ENCODE measurements around the gene LNX1. TPM values are rescaled to one million over a fixed set of nuclear protein-coding genes. Genes with fewer than 3 reads are reported as not detected.

The LNX1 gene
- total RNA-seq, 4 donors from 2014 or later: 11.9 to 66.5 (median 41.3) TPM

- no peak for TF ChIP-seq CTCF (IDR thresholded peaks at IDR 0.05; ENCODE audit: low read depth)
These were observed 35.2 kb upstream of the LNX1 start for GRCh38 chr4:53626491-53626890.

- TF ChIP-seq CTCF (IDR thresholded peaks at IDR 0.05; ENCODE audit: low read depth): no peak
These were observed 34.6 kb upstream of the LNX1 start for GRCh38 chr4:53625888-53626287.

- TF ChIP-seq CTCF (IDR thresholded peaks at IDR 0.05; ENCODE audit: low read depth): no peak
These were observed 31.5 kb upstream of the LNX1 start for GRCh38 chr4:53622739-53623151.

- TF ChIP-seq CTCF (IDR thresholded peaks at IDR 0.05; ENCODE audit: low read depth): no peak
These were observed 29.7 kb upstream of the LNX1 start for GRCh38 chr4:53620956-53621355.

- no peak for TF ChIP-seq CTCF (IDR thresholded peaks at IDR 0.05; ENCODE audit: low read depth)
These were observed 28.1 kb upstream of the LNX1 start for GRCh38 chr4:53619431-53619830.

GRCh38 chr4:53618321-53618720 lies 27.0 kb upstream of the LNX1 start:
- no peak for TF ChIP-seq CTCF (IDR thresholded peaks at IDR 0.05; ENCODE audit: low read depth)

- TF ChIP-seq CTCF (IDR thresholded peaks at IDR 0.05; ENCODE audit: low read depth): no peak
These were observed 25.9 kb upstream of the LNX1 start for GRCh38 chr4:53617101-53617680.
